HepG2 (cell line): ENCODE results near the gene RAB24. TPM values are rescaled to one million over a fixed set of nuclear protein-coding genes. Genes with fewer than 3 reads are reported as not detected.

ENCODE experiments used
- AHR ChIP-seq: IDR thresholded peaks from 2 replicates; pipeline ENCODE4 v1.6.1; 2018; ENCODE audit warnings: missing genetic modification reagents, missing compliant biosample characterization
- BRCA1 ChIP-seq: sonication (generic); formaldehyde crosslinking; IDR thresholded peaks from 2 replicates; pipeline ENCODE4 v1.4.0; 2020; ENCODE audit warnings: missing genetic modification reagents
- GATA4 ChIP-seq: sonication (generic); IDR thresholded peaks from 2 replicates; pipeline ENCODE4 v1.6.1; 2016; ENCODE audit warnings: antibody characterized with exemption, low read depth, borderline replicate concordance
- GTF2F1 ChIP-seq: fragments of 150-350 bp; IDR thresholded peaks from 2 replicates; pipeline ENCODE4 v1.6.1; 2014; ENCODE audit warnings: low read length
- HOXA3 ChIP-seq: sonication (generic); formaldehyde crosslinking; IDR thresholded peaks from 2 replicates; pipeline ENCODE4 v1.5.0; 2020; ENCODE audit warnings: missing genetic modification reagents
- MTERF4 ChIP-seq: sonication (generic); formaldehyde crosslinking; IDR thresholded peaks from 2 replicates; pipeline ENCODE4 v1.8.0; 2023; ENCODE audit warnings: mild to moderate bottlenecking, missing genetic modification reagents
- NONO ChIP-seq, 2 experiments: fragments of 450-650 bp in 1 of 2; sonication (generic) in 1 of 2; formaldehyde crosslinking in 1 of 2; IDR thresholded peaks in 1 of 2; conservative IDR thresholded peaks in 1 of 2; 2 replicates each; pipeline versions ENCODE4 v1.6.1 to v1.8.0; 2017 to 2022; ENCODE audit warnings: mild to moderate bottlenecking in 1 of 2, missing genetic modification reagents in 1 of 2, moderate library complexity in 1 of 2
- REST ChIP-seq, 2 experiments: IDR thresholded peaks; 2 replicates each; pipeline ENCODE4 v1.6.1; 2011 to 2012; ENCODE audit warnings: low read length in 2 of 2, borderline replicate concordance in 1 of 2, low read depth in 1 of 2, mild to moderate bottlenecking in 1 of 2, moderate library complexity in 1 of 2
- SAP130 ChIP-seq: IDR thresholded peaks from 2 replicates; pipeline ENCODE4 v1.6.1; 2016; ENCODE audit warnings: low read depth
- SNAI1 ChIP-seq: sonication (generic); formaldehyde crosslinking; IDR thresholded peaks from 2 replicates; pipeline ENCODE4 v1.5.0; 2020; ENCODE audit warnings: mild to moderate bottlenecking, missing genetic modification reagents, borderline replicate concordance
- ZNF18 ChIP-seq: sonication (generic); formaldehyde crosslinking; IDR thresholded peaks from 2 replicates; pipeline ENCODE4 v1.8.0; 2022; ENCODE audit warnings: mild to moderate bottlenecking, missing genetic modification reagents; ENCODE audit not compliant: insufficient replicate concordance
- ZNF430 ChIP-seq: sonication (generic); formaldehyde crosslinking; IDR thresholded peaks from 2 replicates; pipeline ENCODE4 v1.9.0; 2021; ENCODE audit warnings: mild to moderate bottlenecking, missing genetic modification reagents
- ZNF607 ChIP-seq: sonication (generic); formaldehyde crosslinking; IDR thresholded peaks from 2 replicates; pipeline ENCODE4 v1.5.1; 2020; ENCODE audit warnings: missing genetic modification reagents, mild to moderate bottlenecking, borderline replicate concordance
- ZNF670 ChIP-seq: sonication (generic); formaldehyde crosslinking; IDR thresholded peaks from 2 replicates; pipeline ENCODE4 v1.8.0; 2022; ENCODE audit warnings: mild to moderate bottlenecking, missing genetic modification reagents, borderline replicate concordance
- ZNF709 ChIP-seq: sonication (generic); formaldehyde crosslinking; IDR thresholded peaks from 2 replicates; pipeline ENCODE4 v1.5.0; 2020; ENCODE audit warnings: mild to moderate bottlenecking, missing genetic modification reagents
- ZNF782 ChIP-seq: sonication (generic); formaldehyde crosslinking; IDR thresholded peaks from 2 replicates; pipeline ENCODE4 v1.4.0; 2020; ENCODE audit warnings: missing genetic modification reagents, mild to moderate bottlenecking, borderline replicate concordance
- polyA plus RNA-seq, 8 experiments: library from polyadenylated mRNA; depleted of rRNA in 3 of 8; stranded (reverse) in 7 of 8; unstranded in 1 of 8; fragments of >200 nt; fragmentation: Illumina TruSeq in 4 of 8; extraction: Trizol in 4 of 8; gene quantifications; 2 replicates each; pipeline versions ENCODE4 v1.2.1 to v1.2.3, GENCODE V29; 2011 to 2016; ENCODE audit warnings: low read depth in 4 of 8, missing spikeins in 1 of 8, mixed read lengths in 1 of 8; ENCODE audit not compliant: insufficient read depth in 1 of 8
- total RNA-seq, 5 experiments: library from RNA; depleted of rRNA; stranded (reverse); fragments of >200 nt; fragmentation: Illumina TruSeq; extraction: Trizol; gene quantifications; 2 replicates each; pipeline ENCODE4 v1.2.3, GENCODE V29; 2016; ENCODE audit warnings: low read depth in 1 of 5
- TF ChIP-seq, protein P1 (sequence below): sonication (generic); formaldehyde crosslinking; IDR thresholded peaks from 2 replicates; pipeline ENCODE4 v1.9.0; 2021; ENCODE audit warnings: missing genetic modification reagents, borderline replicate concordance

The RAB24 gene
- total and polyA plus RNA-seq, 2 of the 13 experiments (the other 11 are each of a cell fraction or from before 2014, with no cell fraction given) = 22.9 to 63.7 TPM

- TF ChIP-seq NONO (IDR thresholded peaks at IDR 0.05) = no peak
- peak; percentile 54 for TF ChIP-seq NONO (CRISPR knock-in tag; conservative IDR thresholded peaks at IDR 0.05)
- TF ChIP-seq, protein P1, sequence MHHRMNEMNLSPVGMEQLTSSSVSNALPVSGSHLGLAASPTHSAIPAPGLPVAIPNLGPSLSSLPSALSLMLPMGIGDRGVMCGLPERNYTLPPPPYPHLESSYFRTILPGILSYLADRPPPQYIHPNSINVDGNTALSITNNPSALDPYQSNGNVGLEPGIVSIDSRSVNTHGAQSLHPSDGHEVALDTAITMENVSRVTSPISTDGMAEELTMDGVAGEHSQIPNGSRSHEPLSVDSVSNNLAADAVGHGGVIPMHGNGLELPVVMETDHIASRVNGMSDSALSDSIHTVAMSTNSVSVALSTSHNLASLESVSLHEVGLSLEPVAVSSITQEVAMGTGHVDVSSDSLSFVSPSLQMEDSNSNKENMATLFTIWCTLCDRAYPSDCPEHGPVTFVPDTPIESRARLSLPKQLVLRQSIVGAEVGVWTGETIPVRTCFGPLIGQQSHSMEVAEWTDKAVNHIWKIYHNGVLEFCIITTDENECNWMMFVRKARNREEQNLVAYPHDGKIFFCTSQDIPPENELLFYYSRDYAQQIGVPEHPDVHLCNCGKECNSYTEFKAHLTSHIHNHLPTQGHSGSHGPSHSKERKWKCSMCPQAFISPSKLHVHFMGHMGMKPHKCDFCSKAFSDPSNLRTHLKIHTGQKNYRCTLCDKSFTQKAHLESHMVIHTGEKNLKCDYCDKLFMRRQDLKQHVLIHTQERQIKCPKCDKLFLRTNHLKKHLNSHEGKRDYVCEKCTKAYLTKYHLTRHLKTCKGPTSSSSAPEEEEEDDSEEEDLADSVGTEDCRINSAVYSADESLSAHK (CRISPR knock-in tag) = no peak
- no peak; the same call in 1 of the 2 replicates for TF ChIP-seq AHR (CRISPR knock-in tag)
- TF ChIP-seq ZNF430 (CRISPR knock-in tag) = no peak
- TF ChIP-seq ZNF18 (CRISPR knock-in tag) = peak; percentile 62
- TF ChIP-seq MTERF4 (CRISPR knock-in tag) = no peak
- TF ChIP-seq HOXA3 = peak; percentile 32; the same call in 1 of the 2 replicates
- peak; percentile 61; the same call in 1 of the 2 replicates for TF ChIP-seq ZNF607 (CRISPR knock-in tag)
- TF ChIP-seq ZNF670 (CRISPR knock-in tag) = 0 out of 2 replicates have a peak, but pooled peaks have one; percentile 59
- TF ChIP-seq REST (IDR thresholded peaks at IDR 0.05; ENCODE audit: borderline replicate concordance in 1 of 2, low read depth in 1 of 2, low read length in 2 of 2) = no peak
- no peak for TF ChIP-seq SNAI1 (CRISPR knock-in tag)
- TF ChIP-seq BRCA1 (CRISPR knock-in tag) = no peak
- TF ChIP-seq ZNF709 (CRISPR knock-in tag) = no peak; the same call in 1 of the 2 replicates
- TF ChIP-seq SAP130 (CRISPR knock-in tag) = peak; percentile 97
- TF ChIP-seq ZNF782 (CRISPR knock-in tag) = no peak
- TF ChIP-seq GTF2F1 = no peak
- TF ChIP-seq GATA4 = no peak
Measured at GRCh38 chr5:177311723-177312648, 8.5 kb upstream of the RAB24 start, which contains the start of gene MXD3 (continued).
